Memory B cell (primary cell): ENCODE data around the gene PHLPP2.

Source experiments
- ATAC-seq: fragments of 150-1000 bp; cut with Tn5 transposase; 2 replicates; pipeline ENCODE4 v1.10.0; 2021; ENCODE audit warnings: low read depth, mild to moderate bottlenecking, moderate library complexity
- DNase-seq, 2 donors: peaks; one replicate each; pipeline ENCODE4 v3.0.0; 2022; ENCODE audit warnings: low spot score in 2 of 2
- H3K27ac Mint-ChIP-seq: one replicate; pipeline ENCODE4 v1.8.0; 2022; ENCODE audit warnings: mild to moderate bottlenecking, moderate library complexity, mixed read lengths
- H3K27me3 Mint-ChIP-seq: one replicate; pipeline ENCODE4 v1.8.0; 2022; ENCODE audit warnings: mixed read lengths
- H3K36me3 Mint-ChIP-seq: one replicate; pipeline ENCODE4 v1.8.0; 2022; ENCODE audit warnings: mild to moderate bottlenecking, mixed read lengths
- H3K4me1 Mint-ChIP-seq: one replicate; pipeline ENCODE4 v1.8.0; 2022; ENCODE audit warnings: mixed read lengths
- H3K4me3 Mint-ChIP-seq: one replicate; pipeline ENCODE4 v1.8.0; 2022; ENCODE audit warnings: mild to moderate bottlenecking, moderate library complexity, mixed read lengths
- H3K9me3 Mint-ChIP-seq: one replicate; pipeline ENCODE4 v1.8.0; 2022; ENCODE audit warnings: mixed read lengths

The PHLPP2 gene

GRCh38 chr16:71732587-71732986, 8.1 kb upstream of the PHLPP2 start:
- no peak overlapping the region for H3K4me3 Mint-ChIP-seq
- H3K27me3 Mint-ChIP-seq = no peaks in the 10 kb centered on the region
- DNase-seq (no peak), ATAC-seq (no peak)
- peaks cover 8% of the 10 kb centered on the region for H3K4me1 Mint-ChIP-seq
- peak overlapping the region; percentile 45 for H3K27ac Mint-ChIP-seq
- H3K9me3 Mint-ChIP-seq = no peaks in the 10 kb centered on the region
- H3K36me3 Mint-ChIP-seq = peaks cover 26% of the 10 kb centered on the region

- H3K4me3 Mint-ChIP-seq = no peak overlapping the region
- no peaks in the 10 kb centered on the region for H3K9me3 Mint-ChIP-seq
- peaks cover 30% of the 10 kb centered on the region for H3K4me1 Mint-ChIP-seq
- DNase-seq (no peak), ATAC-seq (no peak)
- H3K27ac Mint-ChIP-seq = peak overlapping the region; percentile 98
- peaks cover 11% of the 10 kb centered on the region for H3K36me3 Mint-ChIP-seq
- no peaks in the 10 kb centered on the region for H3K27me3 Mint-ChIP-seq
Measured at GRCh38 chr16:71727551-71728324, 3.2 kb upstream of the PHLPP2 start.

- H3K36me3 Mint-ChIP-seq = peaks cover 2% of the 10 kb centered on the region
- DNase-seq (peak in 1 of 2 donors; percentile 49), ATAC-seq (peak; percentile 20)
- H3K4me3 Mint-ChIP-seq = peak overlapping the region; percentile 43
- peak overlapping the region; percentile 98 for H3K27ac Mint-ChIP-seq
- H3K27me3 Mint-ChIP-seq = no peaks in the 10 kb centered on the region
- no peaks in the 10 kb centered on the region for H3K9me3 Mint-ChIP-seq
- peaks cover 36% of the 10 kb centered on the region for H3K4me1 Mint-ChIP-seq
Measured at GRCh38 chr16:71726476-71727315, 2.2 kb upstream of the PHLPP2 start.

GRCh38 chr16:71723537-71724319, 773 bp downstream of the PHLPP2 start:
- H3K27me3 Mint-ChIP-seq = no peaks in the 10 kb centered on the region
- peaks cover 33% of the 10 kb centered on the region for H3K4me1 Mint-ChIP-seq
- H3K4me3 Mint-ChIP-seq = peak overlapping the region; percentile 75
- DNase-seq (peak; percentile 85 to 88), ATAC-seq (peak; percentile 75)
- H3K9me3 Mint-ChIP-seq = no peaks in the 10 kb centered on the region
- peak overlapping the region; percentile 56 for H3K27ac Mint-ChIP-seq
- H3K36me3 Mint-ChIP-seq = no peaks in the 10 kb centered on the region

- ATAC-seq (peak; percentile 14), DNase-seq (peak; percentile 33 to 61)
- H3K27ac Mint-ChIP-seq = peak overlapping the region; percentile 87
- no peaks in the 10 kb centered on the region for H3K36me3 Mint-ChIP-seq
- no peaks in the 10 kb centered on the region for H3K9me3 Mint-ChIP-seq
- peak overlapping the region; percentile 92 for H3K4me3 Mint-ChIP-seq
- H3K27me3 Mint-ChIP-seq = no peaks in the 10 kb centered on the region
- H3K4me1 Mint-ChIP-seq = peaks cover 31% of the 10 kb centered on the region
Measured at GRCh38 chr16:71722801-71723536, 1.5 kb downstream of the PHLPP2 start.

- H3K9me3 Mint-ChIP-seq = no peaks in the 10 kb centered on the region
- no peak for ATAC-seq
- DNase-seq = no peak
- H3K4me1 Mint-ChIP-seq = peaks cover 21% of the 10 kb centered on the region
- no peaks in the 10 kb centered on the region for H3K27me3 Mint-ChIP-seq
- H3K27ac Mint-ChIP-seq = no peak overlapping the region
- no peak overlapping the region for H3K4me3 Mint-ChIP-seq
- H3K36me3 Mint-ChIP-seq = no peaks in the 10 kb centered on the region
Measured at GRCh38 chr16:71721066-71721740, 3.3 kb downstream of the PHLPP2 start.

GRCh38 chr16:71712501-71712900, 12.0 kb downstream of the PHLPP2 start:
- Mint-ChIP-seq H3K4me3 (no peak overlapping the region), H3K27me3 (no peaks in the 10 kb centered on the region), H3K9me3 (no peaks in the 10 kb centered on the region), H3K4me1 (peaks cover 10% of the 10 kb centered on the region), H3K27ac (no peak overlapping the region), H3K36me3 (peaks cover 4% of the 10 kb centered on the region)
- DNase-seq (no peak), ATAC-seq (no peak)

- Mint-ChIP-seq H3K36me3 (peaks cover 4% of the 10 kb centered on the region), H3K9me3 (no peaks in the 10 kb centered on the region), H3K27me3 (no peaks in the 10 kb centered on the region), H3K4me3 (no peak overlapping the region), H3K4me1 (peaks cover 11% of the 10 kb centered on the region), H3K27ac (no peak overlapping the region)
- ATAC-seq (no peak), DNase-seq (no peak)
Measured at GRCh38 chr16:71711789-71712188, 12.7 kb downstream of the PHLPP2 start.

- ATAC-seq (no peak), DNase-seq (no peak)
- H3K27ac Mint-ChIP-seq = no peak overlapping the region
- H3K4me1 Mint-ChIP-seq = peaks cover 13% of the 10 kb centered on the region
- H3K4me3 Mint-ChIP-seq = no peak overlapping the region
- H3K9me3 Mint-ChIP-seq = no peaks in the 10 kb centered on the region
- H3K36me3 Mint-ChIP-seq = no peaks in the 10 kb centered on the region
- H3K27me3 Mint-ChIP-seq = no peaks in the 10 kb centered on the region
Measured at GRCh38 chr16:71709229-71709781, 15.2 kb downstream of the PHLPP2 start.

- no peak for ATAC-seq
- Mint-ChIP-seq H3K27me3 (no peaks in the 10 kb centered on the region), H3K9me3 (no peaks in the 10 kb centered on the region), H3K4me1 (peaks cover 13% of the 10 kb centered on the region), H3K27ac (no peak overlapping the region), H3K4me3 (no peak overlapping the region), H3K36me3 (no peaks in the 10 kb centered on the region)
- DNase-seq = no peak
Measured at GRCh38 chr16:71708696-71709095, 15.8 kb downstream of the PHLPP2 start.

GRCh38 chr16:71707199-71707598, 17.3 kb downstream of the PHLPP2 start:
- H3K27ac Mint-ChIP-seq = no peak overlapping the region
- no peaks in the 10 kb centered on the region for H3K9me3 Mint-ChIP-seq
- H3K4me1 Mint-ChIP-seq = peaks cover 13% of the 10 kb centered on the region
- no peak overlapping the region for H3K4me3 Mint-ChIP-seq
- DNase-seq (no peak), ATAC-seq (no peak)
- peaks cover 2% of the 10 kb centered on the region for H3K36me3 Mint-ChIP-seq
- no peaks in the 10 kb centered on the region for H3K27me3 Mint-ChIP-seq

- H3K4me1 Mint-ChIP-seq = peaks cover 11% of the 10 kb centered on the region
- H3K36me3 Mint-ChIP-seq = peaks cover 2% of the 10 kb centered on the region
- peak overlapping the region; percentile 36 for H3K27ac Mint-ChIP-seq
- ATAC-seq (no peak), DNase-seq (no peak)
- H3K4me3 Mint-ChIP-seq = no peak overlapping the region
- H3K9me3 Mint-ChIP-seq = no peaks in the 10 kb centered on the region
- H3K27me3 Mint-ChIP-seq = no peaks in the 10 kb centered on the region
Measured at GRCh38 chr16:71706046-71706445, 18.5 kb downstream of the PHLPP2 start.

GRCh38 chr16:71703333-71703732, 21.2 kb downstream of the PHLPP2 start:
- ATAC-seq = no peak
- Mint-ChIP-seq H3K4me3 (no peak overlapping the region), H3K36me3 (peaks cover 9% of the 10 kb centered on the region), H3K27ac (no peak overlapping the region), H3K4me1 (peaks cover 13% of the 10 kb centered on the region), H3K9me3 (no peaks in the 10 kb centered on the region), H3K27me3 (no peaks in the 10 kb centered on the region)
- no peak for DNase-seq
